Endothelial cell of coronary artery (primary cell): ENCODE data around the gene CTF1. TPM values are rescaled to one million over a fixed set of nuclear protein-coding genes. Genes with fewer than 3 reads are reported as not detected.

ENCODE experiments used
- total RNA-seq: library from RNA; depleted of rRNA; stranded (reverse); fragments of >200 nt; gene quantifications from 2 replicates; pipeline ENCODE4 v1.2.3, GENCODE V29; 2014

The CTF1 gene, protein sequence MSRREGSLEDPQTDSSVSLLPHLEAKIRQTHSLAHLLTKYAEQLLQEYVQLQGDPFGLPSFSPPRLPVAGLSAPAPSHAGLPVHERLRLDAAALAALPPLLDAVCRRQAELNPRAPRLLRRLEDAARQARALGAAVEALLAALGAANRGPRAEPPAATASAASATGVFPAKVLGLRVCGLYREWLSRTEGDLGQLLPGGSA
- 0.09 TPM in 2 replicates for total RNA-seq

DNA sequence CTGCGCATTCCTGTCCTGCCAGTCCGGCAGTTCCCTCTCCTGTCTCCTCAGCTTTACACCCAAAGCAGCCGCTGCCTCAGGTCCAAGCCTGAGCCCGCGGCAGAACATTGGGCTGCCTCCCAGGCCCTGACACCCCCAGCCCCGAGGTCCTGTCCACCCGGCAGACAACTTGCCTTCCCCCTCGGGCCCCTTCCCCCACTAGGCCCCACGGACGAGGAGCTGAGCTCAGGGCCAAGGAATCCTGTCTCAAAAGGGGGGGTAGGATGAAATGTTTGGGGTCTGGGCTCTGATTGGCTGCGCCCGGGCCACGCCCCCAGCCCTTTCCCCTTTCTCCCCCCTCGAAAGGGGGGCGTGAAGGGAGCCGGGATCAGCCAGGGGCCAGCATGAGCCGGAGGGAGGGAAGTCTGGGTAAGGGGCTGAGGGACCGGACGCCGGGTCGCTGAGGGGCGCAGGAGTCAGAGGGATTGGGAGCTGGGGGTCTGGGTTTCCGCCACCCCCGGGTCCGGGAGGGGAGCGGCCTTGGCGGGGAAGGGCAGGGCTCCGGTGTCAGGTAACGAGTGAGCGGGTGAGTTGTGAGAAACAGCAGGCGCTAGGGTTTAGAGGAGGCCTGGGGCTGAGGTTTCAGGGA, at the start of gene CTF1:
Gene CTF1, plus strand, starts transcription at position 354 of the 628 bp plus-strand sequence. Its CDS starts 30 bp downstream, at position 384.

DNA sequence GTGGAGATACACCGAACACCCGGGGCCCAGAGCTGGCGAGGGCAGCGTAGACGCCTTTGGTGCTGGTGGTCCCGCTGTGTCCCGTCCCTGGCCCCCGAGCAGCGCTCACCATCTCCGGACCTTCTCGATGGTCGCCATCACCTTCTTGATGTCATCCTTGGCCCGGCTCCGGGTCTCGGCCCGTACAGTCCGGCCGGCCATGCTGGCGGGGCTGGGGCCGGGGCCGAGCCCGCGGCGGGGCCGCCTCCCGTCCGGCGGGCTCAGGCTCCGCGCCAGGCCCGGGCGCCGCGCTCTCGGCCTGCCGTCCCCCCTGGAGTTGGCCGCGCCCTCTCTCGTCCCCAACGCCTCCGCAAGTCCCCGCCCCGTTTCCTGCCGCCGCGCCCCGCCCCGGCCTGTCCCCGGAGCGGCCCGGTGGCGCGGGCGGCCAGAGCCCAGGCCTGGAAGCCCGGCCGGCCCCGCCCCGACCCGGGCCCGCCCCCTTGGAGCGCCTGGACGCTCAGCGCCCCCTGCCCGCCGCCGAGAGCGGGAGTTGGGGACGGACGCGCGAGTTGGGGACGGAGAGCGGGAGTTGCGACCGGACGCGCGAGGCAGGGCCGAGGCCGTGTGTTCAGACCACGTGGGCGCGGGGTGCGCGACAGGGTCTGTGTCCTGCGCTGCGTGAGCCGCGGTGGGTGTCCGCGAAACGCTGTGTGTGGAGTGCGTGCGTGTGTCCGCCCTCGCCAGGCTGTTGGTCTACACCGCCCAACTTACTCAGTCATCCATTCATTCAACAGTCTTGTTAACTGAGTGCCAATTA, 2.5 kb upstream of the CTF1 start, which contains the start of gene BCL7C:
Gene BCL7C, minus strand, starts transcription at position 334 of the 796 bp plus-strand sequence. Its CDS starts 133 bp downstream, at position 201.

DNA sequence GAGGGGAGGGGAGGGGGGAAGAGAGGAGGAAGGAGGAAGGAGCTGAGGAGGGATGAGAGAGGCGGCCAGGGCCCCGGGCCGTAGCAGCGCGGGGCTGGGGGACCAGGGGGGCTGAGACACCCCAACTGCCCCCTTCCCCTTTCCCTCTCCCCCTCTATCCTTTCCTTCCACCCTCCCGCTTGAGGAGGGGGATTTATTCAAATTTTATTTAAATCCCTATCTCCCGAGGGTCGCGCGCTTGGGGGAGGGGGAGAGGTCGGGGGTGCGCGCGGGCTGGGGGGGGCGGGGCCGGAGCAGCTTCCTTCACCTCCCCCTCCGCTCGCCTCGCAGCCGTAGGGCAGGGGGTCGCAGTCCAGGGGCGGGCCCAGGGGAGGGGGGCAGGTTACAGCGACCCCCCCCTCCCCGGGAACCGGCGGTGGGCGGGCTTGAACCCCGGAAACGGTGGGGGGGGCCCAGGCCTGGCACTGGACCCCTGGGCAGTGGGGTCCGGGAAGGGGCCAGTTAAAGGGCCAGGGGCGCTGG, 27.2 kb downstream of the CTF1 start, which contains the start of gene FBXL19:
Gene FBXL19, plus strand, starts transcription at position 19 of the 522 bp plus-strand sequence. CDS start 2,183 bp downstream, outside the sequence.

DNA sequence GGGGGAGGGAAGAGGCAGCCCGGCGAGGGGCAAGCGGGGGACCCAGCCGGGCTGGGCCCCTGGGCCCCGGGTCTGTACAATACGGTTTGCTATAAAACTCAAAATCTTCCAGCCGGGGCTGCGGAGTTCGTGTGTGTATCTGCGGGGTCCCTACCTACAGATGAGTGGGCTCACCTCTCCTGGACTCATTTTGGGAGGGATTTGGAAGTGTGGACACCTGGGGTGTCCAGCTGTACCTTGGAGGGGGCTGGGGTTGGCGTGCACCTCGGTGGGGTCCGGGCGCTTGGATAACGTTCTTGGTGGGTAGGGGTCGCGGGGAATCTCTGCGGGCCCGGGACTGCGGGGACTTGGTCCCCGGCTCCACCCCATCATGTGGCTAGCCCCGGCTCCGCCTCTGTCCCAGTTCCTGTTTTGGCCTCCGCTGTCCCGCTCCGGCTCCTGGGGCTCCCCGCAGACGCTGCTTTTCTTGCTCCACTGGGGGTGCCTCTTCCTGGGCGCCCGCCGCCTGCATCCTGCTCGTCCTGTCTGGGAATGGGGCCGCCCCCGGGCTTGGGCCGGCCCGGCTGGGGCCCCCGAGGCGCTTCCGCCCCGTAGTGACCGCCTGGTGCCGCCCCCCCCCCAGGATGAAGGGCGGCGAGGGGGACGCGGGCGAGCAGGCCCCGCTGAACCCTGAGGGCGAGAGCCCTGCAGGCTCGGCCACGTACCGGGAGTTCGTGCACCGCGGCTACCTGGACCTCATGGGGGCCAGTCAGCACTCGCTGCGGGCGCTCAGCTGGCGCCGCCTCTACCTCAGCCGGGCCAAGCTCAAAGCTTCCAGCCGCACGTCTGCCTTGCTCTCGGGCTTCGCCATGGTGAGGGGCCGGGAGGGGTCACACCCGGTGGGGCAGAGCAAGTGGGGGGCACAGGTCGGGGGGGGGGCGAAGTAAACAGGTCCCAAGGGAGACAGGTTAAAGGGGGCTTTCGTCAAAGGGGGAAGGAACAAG, 52.5 kb downstream of the CTF1 start, which contains the start of gene ORAI3:
Gene ORAI3, plus strand, starts transcription at position 402 of the 983 bp plus-strand sequence. Its CDS starts 222 bp downstream, at position 624.

Other genes with a start within 250 kb of the CTF1 start
- gene PRR14, start 245.7 kb upstream of the CTF1 start, total RNA-seq = 3.8 and 5.0 TPM in 2 replicates
- gene FBRS, start 238.2 kb upstream of the CTF1 start, total RNA-seq = 10.4 and 15.4 TPM in 2 replicates
- 23.7 and 34.1 TPM in 2 replicates for gene SRCAP, start 197.4 kb upstream of the CTF1 start, total RNA-seq
- 13.6 and 15.5 TPM in 2 replicates for gene PHKG2, start 148.2 kb upstream of the CTF1 start, total RNA-seq
- gene CFAP119, start 134.6 kb upstream of the CTF1 start, total RNA-seq = 1.1 and 1.8 TPM in 2 replicates
- 62.3 and 62.9 TPM in 2 replicates for gene RNF40, start 134.3 kb upstream of the CTF1 start, total RNA-seq
- 6.2 and 8.4 TPM in 2 replicates for gene ZNF629, start 109.4 kb upstream of the CTF1 start, total RNA-seq
- gene BCL7C, start 2.5 kb upstream of the CTF1 start, total RNA-seq = 19.8 and 26.7 TPM in 2 replicates
- 21.0 and 21.5 TPM in 2 replicates for gene FBXL19, start 27.0 kb downstream of the CTF1 start, total RNA-seq
- 12.0 and 13.3 TPM in 2 replicates for gene ORAI3, start 52.5 kb downstream of the CTF1 start, total RNA-seq
- 2.2 and 2.6 TPM in 2 replicates for gene SETD1A, start 61.1 kb downstream of the CTF1 start, total RNA-seq
- gene HSD3B7, start 88.6 kb downstream of the CTF1 start, total RNA-seq = 4.1 and 7.4 TPM in 2 replicates
- under 0.01 TPM in 2 replicates for gene STX1B, start 114.0 kb downstream of the CTF1 start, total RNA-seq
- gene STX4, start 136.9 kb downstream of the CTF1 start, total RNA-seq = 28.2 and 30.4 TPM in 2 replicates
- gene ZNF668, start 177.6 kb downstream of the CTF1 start, total RNA-seq = 7.3 and 7.6 TPM in 2 replicates
- gene ZNF646, start 177.8 kb downstream of the CTF1 start, total RNA-seq = 9.1 and 14.4 TPM in 2 replicates
- 0.45 and 1.8 TPM in 2 replicates for gene PRSS53, start 192.3 kb downstream of the CTF1 start, total RNA-seq
- gene VKORC1, start 198.2 kb downstream of the CTF1 start, total RNA-seq = 58.1 and 74.6 TPM in 2 replicates
- 15.0 and 18.7 TPM in 2 replicates for gene BCKDK, start 211.8 kb downstream of the CTF1 start, total RNA-seq
- 32.3 and 36.2 TPM in 2 replicates for gene KAT8, start 221.1 kb downstream of the CTF1 start, total RNA-seq
- not detected in 2 replicates for gene PRSS8, start 239.1 kb downstream of the CTF1 start, total RNA-seq